ENCODE data around the gene ZNF865.

GRCh38 chr19:55563261-55563690, 42.2 kb upstream of the ZNF865 start:
- no peak for TF ChIP-seq POLR2A (IDR thresholded peaks at IDR 0.05)
- no peak for TF ChIP-seq CTCF (IDR thresholded peaks at IDR 0.05 in 8 of 11, conservative IDR thresholded peaks at IDR 0.05 in 3 of 11)
- no peak for TF ChIP-seq POLR2AphosphoS5 (IDR thresholded peaks at IDR 0.05)
